MCF 10A (cell line): ENCODE measurements around the gene NKX3-2. TPM values are rescaled to one million over a fixed set of nuclear protein-coding genes. Genes with fewer than 3 reads are reported as not detected.

ENCODE experiments used
- BruUV-seq: library from RNA; stranded (reverse); fragments of 400-500 nt; replicated peaks from 2 replicates; lab custom pipeline; 2021; lab: Mats Ljungman, UMichigan
- CTCF ChIA-PET: fragments of 300-600 bp; sonication (Branson Sonifier 250); formaldehyde crosslinking; extraction: SDS; loops from one replicate; lab custom pipeline; 2021; ENCODE audit warnings: antibody characterized with exemption, inconsistent platforms; lab: Yijun Ruan, JAX
- POLR2A ChIA-PET: fragments of 300-600, 350-650 bp; sonication (Branson Sonifier 250); formaldehyde crosslinking; extraction: SDS; loops from one replicate; lab custom pipeline; 2020; ENCODE audit warnings: antibody characterized with exemption, inconsistent platforms; lab: Yijun Ruan, JAX
- DNase-seq: peaks from one replicate; pipeline ENCODE4 v3.0.0-alpha.2; 2018; ENCODE audit not compliant: unreplicated experiment
- H3K27ac Mint-ChIP-seq: one replicate; pipeline ENCODE4 v1.8.0; 2022; ENCODE audit warnings: mild to moderate bottlenecking, low read depth, mixed read lengths; ENCODE audit not compliant: unreplicated experiment
- H3K27me3 Mint-ChIP-seq: one replicate; pipeline ENCODE4 v1.8.0; 2022; ENCODE audit warnings: mixed read lengths; ENCODE audit not compliant: insufficient read depth, unreplicated experiment
- H3K36me3 Mint-ChIP-seq: one replicate; pipeline ENCODE4 v1.8.0; 2022; ENCODE audit warnings: mild to moderate bottlenecking, moderate library complexity, mixed read lengths; ENCODE audit not compliant: insufficient read depth, unreplicated experiment
- H3K4me1 Mint-ChIP-seq: one replicate; pipeline ENCODE4 v1.8.0; 2022; ENCODE audit warnings: mixed read lengths; ENCODE audit not compliant: insufficient read depth, unreplicated experiment
- H3K4me3 Mint-ChIP-seq: one replicate; pipeline ENCODE4 v1.8.0; 2022; ENCODE audit warnings: mild to moderate bottlenecking, moderate library complexity, mixed read lengths; ENCODE audit not compliant: unreplicated experiment
- H3K9me3 Mint-ChIP-seq: one replicate; pipeline ENCODE4 v1.8.0; 2022; ENCODE audit warnings: mixed read lengths; ENCODE audit not compliant: unreplicated experiment
- CTCF ChIP-seq: fragments of 200-600 bp; IDR thresholded peaks from one replicate; pipeline ENCODE4 v1.8.0; 2022; ENCODE audit warnings: antibody characterized with exemption, mild to moderate bottlenecking; ENCODE audit not compliant: unreplicated experiment
- intact Hi-C: fragments of 100-400 bp; cut with micrococcal nuclease; formaldehyde crosslinking; loops from 2 replicates; pipeline ENCODE4 v1.14.1; 2022
- total RNA-seq: library from RNA; stranded (reverse); gene quantifications from 2 replicates; pipeline ENCODE4 v1.2.3, GENCODE V29; 2022

Gene NKX3-2
- total RNA-seq, 1 experiment from 2014 or later = 0.42 TPM

- Mint-ChIP-seq H3K27me3 (no peaks in the 10 kb centered on the region), H3K4me1 (no peaks in the 10 kb centered on the region), H3K4me3 (no peak overlapping the region), H3K36me3 (no peaks in the 10 kb centered on the region), H3K9me3 (peaks cover 5% of the 10 kb centered on the region), H3K27ac (no peak overlapping the region)
- ChIA-PET POLR2A (no interaction called here), CTCF (interaction anchor here (1.5 kb wide), 1 partner anchor 688 kb away, joined by 4 read pairs; no protein-coding TSS in a partner anchor)
- no peak for TF ChIP-seq CTCF
- BruUV-seq = no TSS peak
- intact Hi-C loops = no loop called here
- DNase-seq = no peak
These were observed 3.7 kb downstream of the NKX3-2 start for GRCh38 chr4:13540446-13541175.

GRCh38 chr4:13539619-13540445 is 4.5 kb downstream of the NKX3-2 start:
- no peaks in the 10 kb centered on the region for H3K36me3 Mint-ChIP-seq
- H3K4me1 Mint-ChIP-seq = no peaks in the 10 kb centered on the region
- BruUV-seq = no TSS peak
- no peak for TF ChIP-seq CTCF
- POLR2A ChIA-PET = interaction anchor here (0.5 kb wide), 1 partner anchor 253 kb away, joined by 3 read pairs; no protein-coding TSS in a partner anchor
- H3K9me3 Mint-ChIP-seq = peaks cover 5% of the 10 kb centered on the region
- no peak overlapping the region for H3K4me3 Mint-ChIP-seq
- CTCF ChIA-PET = interaction anchor here (1.5 kb wide), 1 partner anchor 687 kb away, joined by 4 read pairs; no protein-coding TSS in a partner anchor
- H3K27me3 Mint-ChIP-seq = no peaks in the 10 kb centered on the region
- DNase-seq = no peak
- intact Hi-C loops = no loop called here
- no peak overlapping the region for H3K27ac Mint-ChIP-seq

- ChIA-PET CTCF (no interaction called here), POLR2A (no interaction called here)
- H3K9me3 Mint-ChIP-seq = peaks cover 5% of the 10 kb centered on the region
- TF ChIP-seq CTCF = no peak
- no peaks in the 10 kb centered on the region for H3K36me3 Mint-ChIP-seq
- BruUV-seq = no TSS peak
- H3K27ac Mint-ChIP-seq = no peak overlapping the region
- H3K4me3 Mint-ChIP-seq = no peak overlapping the region
- no peaks in the 10 kb centered on the region for H3K27me3 Mint-ChIP-seq
- no peak for DNase-seq
- intact Hi-C loops = no loop called here
- no peaks in the 10 kb centered on the region for H3K4me1 Mint-ChIP-seq
These were observed 5.2 kb downstream of the NKX3-2 start for GRCh38 chr4:13539047-13539618.

GRCh38 chr4:13538427-13538973 is 5.8 kb downstream of the NKX3-2 start:
- H3K4me3 Mint-ChIP-seq = no peak overlapping the region
- DNase-seq = no peak
- no peak overlapping the region for H3K27ac Mint-ChIP-seq
- CTCF ChIA-PET = no interaction called here
- intact Hi-C loops = no loop called here
- no peaks in the 10 kb centered on the region for H3K36me3 Mint-ChIP-seq
- POLR2A ChIA-PET = no interaction called here
- H3K4me1 Mint-ChIP-seq = no peaks in the 10 kb centered on the region
- no peaks in the 10 kb centered on the region for H3K27me3 Mint-ChIP-seq
- H3K9me3 Mint-ChIP-seq = peaks cover 5% of the 10 kb centered on the region
- TF ChIP-seq CTCF = no peak
- no TSS peak for BruUV-seq
